COLO829 (cell line): ENCODE data around the gene MRPS23.
A peak's percentile ranks its signal among the peaks of the same experiment; 100 is the strongest.

Experiments
- DNase-seq: peaks from one replicate; pipeline ENCODE4 v3.0.0; 2012; ENCODE audit warnings: low spot score

Gene MRPS23

DNA sequence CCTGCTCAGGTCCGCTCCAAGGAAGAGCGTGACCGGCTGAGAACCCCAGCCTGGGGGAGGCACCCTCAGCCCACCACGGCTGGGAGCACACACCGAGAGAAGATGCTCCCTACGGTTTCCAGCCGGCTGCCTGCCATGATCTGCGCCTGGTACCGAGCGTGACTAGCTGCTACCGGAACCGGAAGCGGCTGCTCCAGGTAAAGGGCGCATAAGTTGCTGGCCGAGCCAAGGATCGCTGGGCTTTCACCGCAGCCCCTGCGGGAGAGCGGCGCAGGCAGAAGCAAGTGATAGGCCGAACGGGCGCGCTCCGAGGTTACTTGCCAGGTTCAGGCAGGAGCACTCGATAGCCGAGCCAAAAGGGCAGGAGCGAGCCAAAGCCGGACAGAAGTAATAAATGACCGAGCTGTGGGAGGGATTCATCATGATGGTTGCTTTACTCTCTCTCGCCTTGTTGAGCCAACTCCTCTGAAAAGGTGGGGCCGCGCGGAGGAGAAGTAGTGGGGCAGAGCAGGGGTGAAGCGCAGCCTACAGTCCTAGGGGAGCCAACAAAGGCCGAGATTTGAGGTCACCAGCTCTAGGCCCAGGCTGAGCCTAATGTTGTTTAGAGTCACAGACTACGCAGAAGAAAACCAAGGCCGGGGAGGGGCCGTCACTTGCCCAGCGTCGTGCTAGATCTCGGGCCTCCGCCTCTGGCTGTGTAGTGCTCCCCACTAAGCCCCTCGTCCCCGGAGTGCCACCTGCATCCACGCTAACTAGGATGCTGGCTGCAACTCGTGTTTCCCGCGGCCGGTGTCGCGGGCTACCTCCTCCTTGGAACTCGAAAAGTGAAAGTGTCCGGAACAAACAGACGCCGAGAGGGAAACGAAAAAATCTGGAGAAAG, at the start of gene MRPS23:
MRPS23 (minus strand) TSS at position 171 of the 881 bp plus-strand sequence; CDS start at position 137, 34 bp downstream.
- DNase-seq: peak; percentile 95

- no peak for DNase-seq
Observed at GRCh38 chr17:57899391-57899790, 49.5 kb upstream of the MRPS23 start.

- DNase-seq: no peak
Observed at GRCh38 chr17:57898487-57899311, 48.9 kb upstream of the MRPS23 start.

DNA sequence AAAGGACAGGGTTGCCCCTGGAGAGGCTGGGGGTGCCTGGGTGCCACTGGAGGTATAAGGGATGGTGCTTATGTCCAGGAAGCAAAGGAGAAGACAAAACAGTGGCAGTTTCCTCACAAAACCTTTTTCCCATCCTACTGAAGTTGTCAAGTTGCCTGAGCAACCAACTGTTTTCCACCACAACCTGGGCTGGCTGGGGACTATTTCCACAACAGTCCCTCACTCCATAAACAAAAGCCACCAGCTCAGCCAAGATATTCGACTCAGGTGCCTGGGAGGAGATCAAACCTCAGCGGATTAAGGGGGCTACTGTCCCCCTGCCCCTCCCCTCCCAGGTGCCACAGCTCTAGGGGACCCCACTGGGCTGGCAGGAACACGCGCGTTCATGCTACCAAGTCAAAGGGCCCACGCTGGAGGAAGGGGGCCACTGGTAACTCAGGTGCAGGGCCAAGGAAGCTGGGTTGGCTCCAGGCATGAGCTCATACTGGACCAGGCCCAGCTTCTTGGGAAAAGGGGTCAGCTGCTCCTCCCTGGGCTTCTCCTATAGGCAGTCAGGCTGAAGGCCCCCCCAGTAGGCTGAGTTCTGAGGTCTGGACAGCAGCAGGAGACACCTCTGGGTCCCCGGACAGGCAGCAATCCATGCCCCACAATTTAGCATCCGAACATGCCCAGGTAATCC, 45.7 kb upstream of the MRPS23 start:
- DNase-seq: no peak

GRCh38 chr17:57894848-57895247, 45.0 kb upstream of the MRPS23 start:
- no peak for DNase-seq

GRCh38 chr17:57892820-57893595, 43.2 kb upstream of the MRPS23 start:
- peak; percentile 60 for DNase-seq

GRCh38 chr17:57892146-57892819, 42.4 kb upstream of the MRPS23 start:
- DNase-seq: peak; percentile 86

- DNase-seq: no peak
Observed at GRCh38 chr17:57890857-57891232, 41.0 kb upstream of the MRPS23 start.

GRCh38 chr17:57889892-57890856, 40.3 kb upstream of the MRPS23 start:
- no peak for DNase-seq

DNA sequence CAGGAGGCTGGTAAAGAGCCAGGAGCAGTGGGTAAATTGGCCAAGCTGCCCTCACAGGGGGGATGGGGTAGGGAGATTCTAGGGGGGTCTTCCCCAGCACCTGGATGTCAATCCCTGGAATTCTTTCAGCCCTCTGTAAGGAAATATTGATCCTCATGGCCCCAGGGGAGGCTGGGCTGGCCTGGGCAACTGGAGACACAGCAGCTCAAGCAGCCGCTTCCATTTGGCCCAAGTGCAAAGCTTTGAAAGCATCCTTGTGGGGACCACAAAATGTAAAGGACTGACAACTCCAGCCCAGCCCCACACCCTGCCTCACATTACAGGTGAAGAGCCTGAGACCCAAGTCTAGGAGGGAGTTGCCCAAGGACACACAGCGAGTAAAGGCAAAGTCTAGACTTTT, 39.4 kb upstream of the MRPS23 start:
- no peak for DNase-seq

DNA sequence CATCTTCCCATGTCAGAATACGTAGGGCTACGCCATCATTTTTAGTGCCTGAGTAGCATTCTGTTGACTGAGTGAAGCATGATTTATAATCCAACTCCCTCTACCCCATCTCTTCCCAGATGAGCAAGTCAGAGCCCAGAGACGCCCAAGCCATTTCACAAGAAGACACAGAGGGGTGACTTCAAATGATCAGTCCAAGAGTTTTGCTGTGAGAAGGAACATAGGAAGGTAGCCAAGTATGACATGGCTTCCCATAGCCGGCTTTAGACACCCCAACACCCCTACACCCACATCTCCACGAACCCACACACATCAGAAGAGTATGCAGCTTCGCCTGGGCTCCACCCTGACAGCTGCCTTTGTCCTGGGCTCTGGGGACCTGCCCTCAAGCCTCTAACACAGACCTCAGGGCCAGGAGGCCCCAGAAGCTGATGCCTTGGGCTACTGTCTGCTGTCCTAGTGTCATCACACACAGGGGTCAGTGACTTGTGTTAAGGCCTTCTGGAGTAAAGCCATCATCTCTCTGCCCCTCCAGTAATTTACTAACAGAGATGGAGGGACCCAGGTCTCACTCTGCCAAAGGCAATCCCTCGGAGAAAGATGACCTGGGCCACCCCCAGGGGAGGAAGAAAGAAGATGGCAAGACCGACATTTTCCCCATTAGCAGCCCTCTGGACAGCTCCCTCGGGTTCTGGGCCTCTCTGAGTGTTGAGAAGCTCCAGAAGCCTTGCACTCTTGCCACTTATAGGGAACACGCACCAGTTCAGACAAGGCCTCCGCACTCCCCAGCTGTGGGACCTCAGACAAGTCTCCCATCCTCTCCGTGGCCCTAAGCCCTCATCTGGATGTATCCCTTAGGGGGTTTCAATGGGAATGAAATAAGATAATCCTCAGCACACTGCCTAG, 38.7 kb upstream of the MRPS23 start:
- DNase-seq: no peak

- DNase-seq: no peak
Observed at GRCh38 chr17:57887161-57887560, 37.3 kb upstream of the MRPS23 start.

- no peak for DNase-seq
Observed at GRCh38 chr17:57886020-57886419, 36.2 kb upstream of the MRPS23 start.

DNA sequence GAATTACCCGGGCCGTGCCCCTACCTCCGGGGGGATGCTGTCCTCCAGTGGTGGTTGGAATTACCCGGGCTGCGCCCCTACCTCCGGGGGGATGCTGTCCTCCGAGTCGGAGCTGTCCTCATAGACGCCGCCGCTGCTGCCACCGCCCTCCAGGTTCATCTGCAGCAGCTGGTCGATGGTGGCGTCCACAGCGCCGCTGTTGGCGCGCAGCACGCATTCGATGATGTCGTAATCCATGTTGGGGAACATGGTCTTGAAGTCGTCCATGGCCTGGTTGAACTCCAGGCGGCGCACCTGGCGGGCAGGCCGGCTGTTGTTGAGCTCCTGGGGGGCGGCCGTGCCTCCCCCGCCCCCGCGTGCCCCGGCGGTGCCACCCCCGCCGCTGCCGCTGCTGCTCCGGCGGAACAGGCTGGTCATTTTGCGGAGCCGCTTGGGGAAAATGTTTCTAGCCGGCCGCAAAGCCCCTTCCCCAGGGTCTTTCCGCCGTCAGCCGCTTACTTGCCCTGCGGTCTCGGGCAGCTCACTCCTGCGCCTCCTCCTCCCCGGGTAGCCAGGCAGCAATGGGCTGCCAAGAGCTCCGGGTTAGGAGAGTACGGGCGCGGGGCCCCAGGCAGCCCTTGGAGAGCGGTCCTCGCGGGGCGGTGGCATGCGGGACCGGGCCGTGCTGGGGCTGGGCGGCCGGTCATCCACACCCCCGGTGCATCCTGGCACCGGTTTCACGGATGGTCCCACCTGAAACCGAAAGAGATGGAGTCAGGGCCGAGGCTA, 35.5 kb upstream of the MRPS23 start:
- no peak for DNase-seq

- DNase-seq: no peak
Observed at GRCh38 chr17:57881783-57882351, 32.0 kb upstream of the MRPS23 start.

DNA sequence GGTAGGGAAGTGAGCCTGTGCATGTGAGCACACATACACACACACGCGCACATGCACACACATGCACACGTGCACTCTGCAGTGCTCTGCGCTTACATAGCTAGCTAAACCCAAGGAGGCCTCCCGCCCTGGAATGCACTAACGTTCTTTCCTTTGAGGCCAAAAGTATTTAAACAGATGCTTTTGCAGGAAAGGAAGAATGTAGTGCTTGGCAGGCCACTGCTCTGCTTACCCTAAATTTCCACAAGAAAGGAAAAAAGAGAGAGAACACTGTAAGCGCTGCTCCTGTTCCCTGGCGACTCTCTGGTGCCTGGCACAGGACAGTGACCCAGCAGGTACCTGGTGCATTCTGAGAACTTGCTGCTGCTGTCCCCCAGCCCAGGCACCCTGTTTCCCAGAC, 31.3 kb upstream of the MRPS23 start:
- DNase-seq: no peak

DNA sequence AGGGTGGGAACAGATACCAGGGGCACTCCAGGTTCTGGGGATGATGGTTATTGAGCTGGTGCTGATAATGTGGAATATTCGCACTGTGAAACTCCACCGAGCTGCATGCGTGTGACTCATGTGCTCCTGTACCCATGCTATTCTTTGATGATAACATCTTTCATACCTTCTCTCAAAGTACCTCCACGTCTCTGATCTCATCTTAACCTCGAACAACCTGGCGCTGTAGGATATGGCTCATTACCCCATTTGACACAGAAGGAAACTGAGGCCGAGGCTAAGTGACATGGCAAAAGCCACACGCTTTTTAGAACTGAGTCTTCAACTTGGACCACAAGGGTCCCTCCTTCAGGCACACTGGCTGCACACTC, 30.2 kb upstream of the MRPS23 start:
- DNase-seq: no peak
